ENCODE data around the gene SPEN. TPM values are rescaled to one million over a fixed set of nuclear protein-coding genes. Genes with fewer than 3 reads are reported as not detected.
A peak's percentile ranks its signal among the peaks of the same experiment; 100 is the strongest.

Gene SPEN
- total and polyA plus RNA-seq, 9 of the 15 experiments (the other 6 are each of a cell fraction or from before 2014, with no cell fraction given) = 5.7 to 87.5 (median 27.2) TPM

DNA sequence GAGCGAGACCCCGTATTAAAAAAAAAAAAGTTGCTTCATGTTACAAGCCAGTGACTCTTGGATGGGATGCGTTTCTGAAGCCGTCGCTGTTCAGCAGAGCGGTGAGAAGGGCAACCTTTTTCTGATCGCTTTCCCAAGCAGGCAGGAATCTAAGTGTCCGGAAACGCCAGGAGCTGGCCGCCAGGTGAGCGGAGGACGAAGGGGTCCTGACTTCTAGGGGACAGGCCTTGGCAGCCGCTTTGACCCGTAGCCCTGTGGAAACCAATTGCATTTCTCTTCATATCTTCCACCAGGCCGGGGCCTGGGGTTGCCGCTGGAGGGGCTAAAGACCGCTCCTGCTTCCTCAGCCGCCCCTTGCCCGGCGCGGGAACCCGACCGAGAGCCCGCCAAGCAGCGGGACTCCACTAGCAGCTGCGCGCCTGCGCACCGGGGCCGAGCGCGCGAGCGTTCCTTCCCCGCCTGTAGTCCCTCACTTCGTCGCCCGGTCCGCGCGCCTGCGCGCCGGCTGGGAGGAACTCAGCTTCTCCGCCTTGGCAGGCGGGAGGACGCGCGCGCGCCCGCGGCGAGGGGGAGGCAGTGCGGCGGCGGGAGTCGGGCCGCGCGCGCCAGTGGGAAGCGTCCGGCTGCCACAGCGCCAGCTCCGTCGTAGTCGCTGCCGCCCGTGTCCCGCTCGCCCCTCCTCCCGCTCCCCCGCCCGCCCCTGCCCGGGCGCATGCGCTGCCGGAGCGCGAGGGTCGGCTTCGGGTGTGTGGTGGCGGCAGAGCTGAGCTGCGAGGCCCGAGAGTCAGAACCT lies at the start of gene SPEN (continued):
- no peak for TF ChIP-seq HMG20A (CRISPR knock-in tag; conservative IDR thresholded peaks at IDR 0.05)
- TF ChIP-seq, protein P1, sequence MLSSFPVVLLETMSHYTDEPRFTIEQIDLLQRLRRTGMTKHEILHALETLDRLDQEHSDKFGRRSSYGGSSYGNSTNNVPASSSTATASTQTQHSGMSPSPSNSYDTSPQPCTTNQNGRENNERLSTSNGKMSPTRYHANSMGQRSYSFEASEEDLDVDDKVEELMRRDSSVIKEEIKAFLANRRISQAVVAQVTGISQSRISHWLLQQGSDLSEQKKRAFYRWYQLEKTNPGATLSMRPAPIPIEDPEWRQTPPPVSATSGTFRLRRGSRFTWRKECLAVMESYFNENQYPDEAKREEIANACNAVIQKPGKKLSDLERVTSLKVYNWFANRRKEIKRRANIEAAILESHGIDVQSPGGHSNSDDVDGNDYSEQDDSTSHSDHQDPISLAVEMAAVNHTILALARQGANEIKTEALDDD (IDR thresholded peaks at IDR 0.05) = no peak
- TF ChIP-seq KHSRP (IDR thresholded peaks at IDR 0.05) = no peak
- no peak for TF ChIP-seq CEBPB (tag; IDR thresholded peaks at IDR 0.05)
- TF ChIP-seq TCF7 (IDR thresholded peaks at IDR 0.05; ENCODE audit: borderline replicate concordance) = no peak
- TF ChIP-seq, protein P2, sequence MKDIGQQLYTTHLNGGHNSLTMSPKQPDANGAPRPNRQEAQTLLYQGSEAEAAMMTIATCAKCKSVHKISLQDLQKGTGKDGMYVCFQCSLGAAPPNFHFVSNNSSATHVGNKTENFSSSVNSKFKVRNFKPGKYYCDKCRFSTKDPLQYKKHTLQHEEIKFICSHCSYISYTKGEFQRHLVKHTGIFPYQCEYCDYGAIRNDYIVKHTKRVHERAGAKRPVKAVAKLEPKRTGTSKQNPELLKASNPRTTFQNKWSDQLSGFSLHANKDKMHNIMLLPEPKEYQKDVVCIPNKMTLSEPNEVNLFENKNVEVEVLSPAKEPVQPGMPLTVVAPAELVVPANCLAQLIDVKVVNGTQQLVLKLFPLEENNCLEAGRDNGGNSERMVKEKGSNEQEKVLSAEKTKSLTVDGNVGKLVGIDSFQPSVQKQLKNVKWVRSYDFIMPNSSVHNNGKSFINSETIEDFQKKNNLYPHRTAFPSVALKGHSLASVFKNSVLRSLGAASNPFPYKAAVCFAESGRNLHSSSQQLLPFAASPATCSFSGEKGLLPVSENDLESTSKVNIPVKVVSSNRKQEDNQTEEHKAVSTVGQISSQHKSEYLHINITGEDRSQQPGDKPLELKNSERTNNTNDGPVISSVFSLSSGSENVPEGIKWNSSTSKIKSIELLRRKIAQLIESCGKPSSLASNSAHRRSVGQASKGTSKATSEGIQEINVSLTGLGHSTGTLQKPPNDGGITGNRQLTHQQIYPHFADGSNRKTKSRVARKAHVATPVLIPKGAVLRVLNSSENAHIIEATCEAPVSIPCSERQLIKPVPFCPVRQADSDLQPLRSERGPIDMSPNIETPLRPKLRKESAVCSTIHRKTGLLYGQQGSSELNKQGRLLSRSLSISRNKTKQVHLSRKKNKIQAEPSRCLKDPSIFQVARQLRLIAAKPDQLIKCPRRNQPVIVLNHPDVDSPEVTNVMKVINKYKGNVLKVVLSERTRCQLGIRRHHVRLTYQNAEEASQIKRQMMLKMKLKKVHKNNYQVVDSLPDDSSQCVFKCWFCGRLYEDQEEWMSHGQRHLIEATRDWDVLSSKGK (CRISPR knock-in tag; IDR thresholded peaks at IDR 0.05) = no peak
- no peak for TF ChIP-seq GTF2A2 (tag; IDR thresholded peaks at IDR 0.05)
- TF ChIP-seq PCBP2 (IDR thresholded peaks at IDR 0.05; ENCODE audit: low read depth, low read length, poor library complexity, severe bottlenecking) = no peak
- peak; percentile 78 to 82 for TF ChIP-seq E2F6 (IDR thresholded peaks at IDR 0.05; ENCODE audit: borderline replicate concordance in 1 of 2, extremely low read depth in 1 of 2, insufficient read depth in 1 of 2, insufficient read length in 1 of 2, low read depth in 1 of 2, low read length in 1 of 2, poor library complexity in 1 of 2, severe bottlenecking in 1 of 2)
- TF ChIP-seq ZNF316 (IDR thresholded peaks at IDR 0.05) = no peak
- TF ChIP-seq ZNF57 (CRISPR knock-in tag; IDR thresholded peaks at IDR 0.05) = 0 out of 2 replicates have a peak, but pooled peaks have one; percentile 39
- no peak for TF ChIP-seq CREBBP (IDR thresholded peaks at IDR 0.05; ENCODE audit: low read depth, low read length)
- no peak for TF ChIP-seq CBX8 (IDR thresholded peaks at IDR 0.05; ENCODE audit: borderline replicate concordance, extremely low read depth, low read depth, low read length, poor library complexity, severe bottlenecking)
- no peak for TF ChIP-seq DACH1 (IDR thresholded peaks at IDR 0.05; ENCODE audit: partially characterized antibody)
- TF ChIP-seq MEF2A (IDR thresholded peaks at IDR 0.05; ENCODE audit: control insufficient read depth, low read depth, low read length) = no peak
- no peak for TF ChIP-seq RFX7 (CRISPR knock-in tag; IDR thresholded peaks at IDR 0.05)
- TF ChIP-seq EWSR1 (IDR thresholded peaks at IDR 0.05; ENCODE audit: borderline replicate concordance, low read depth, partially characterized antibody) = no peak
- TF ChIP-seq BCOR (IDR thresholded peaks at IDR 0.05) = peak; percentile 94
- TF ChIP-seq ZNF165 (CRISPR knock-in tag; IDR thresholded peaks at IDR 0.05; ENCODE audit: borderline replicate concordance) = 0 out of 2 replicates have a peak, but pooled peaks have one; percentile 61
- peak; percentile 80 for TF ChIP-seq GABPB1 (CRISPR knock-in tag; IDR thresholded peaks at IDR 0.05)
- no peak for TF ChIP-seq HOXB6 (CRISPR knock-in tag; IDR thresholded peaks at IDR 0.05; ENCODE audit: borderline replicate concordance)
- peak; percentile 85 for TF ChIP-seq ZFX (CRISPR knock-in tag; IDR thresholded peaks at IDR 0.05)
- TF ChIP-seq KLF6 (CRISPR knock-in tag; IDR thresholded peaks at IDR 0.05; ENCODE audit: borderline replicate concordance) = no peak
- no peak for TF ChIP-seq ZNF3 (CRISPR knock-in tag; IDR thresholded peaks at IDR 0.05)

Measured in K562 (cell line).